Nucleus accumbens (tissue), 56 donors: Measurements from ENCODE around the gene GK2.

ENCODE experiments used
- DNase-seq, 56 donors: peaks; one replicate each; lab custom pipeline; 2025; lab: John Stamatoyannopoulos, UW

The GK2 gene

GRCh38 chr4:79390890-79391289 is 17.1 kb downstream of the GK2 start:
- no peak for DNase-seq

- DNase-seq: no peak
Observed at GRCh38 chr4:79385641-79386040, 22.4 kb downstream of the GK2 start.

- DNase-seq: no peak
Observed at GRCh38 chr4:79381161-79381560, 26.9 kb downstream of the GK2 start.

GRCh38 chr4:79370026-79370425 is 38.0 kb downstream of the GK2 start:
- no peak for DNase-seq

GRCh38 chr4:79367096-79367495 is 40.9 kb downstream of the GK2 start:
- DNase-seq: no peak

- no peak for DNase-seq
Observed at GRCh38 chr4:79366422-79366821, 41.6 kb downstream of the GK2 start.

DNA sequence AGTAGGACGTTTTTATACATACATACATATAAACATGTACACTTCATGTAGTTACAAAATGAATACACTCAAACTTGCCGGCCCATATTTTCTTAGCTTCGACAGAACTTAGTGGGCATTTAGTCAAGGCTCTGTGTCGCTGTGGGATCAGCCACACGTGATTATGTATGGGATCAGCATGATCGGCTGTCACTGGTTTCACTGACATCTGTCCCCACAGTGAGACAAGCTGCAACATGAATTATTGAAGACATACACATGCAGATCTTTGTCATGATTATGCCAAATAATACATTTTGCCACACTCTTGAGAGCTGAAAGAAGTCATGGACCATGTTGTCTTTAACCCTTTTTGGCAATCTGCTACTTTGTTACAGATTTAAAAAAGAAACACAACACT is 44.0 kb downstream of the GK2 start:
- DNase-seq: no peak

DNA sequence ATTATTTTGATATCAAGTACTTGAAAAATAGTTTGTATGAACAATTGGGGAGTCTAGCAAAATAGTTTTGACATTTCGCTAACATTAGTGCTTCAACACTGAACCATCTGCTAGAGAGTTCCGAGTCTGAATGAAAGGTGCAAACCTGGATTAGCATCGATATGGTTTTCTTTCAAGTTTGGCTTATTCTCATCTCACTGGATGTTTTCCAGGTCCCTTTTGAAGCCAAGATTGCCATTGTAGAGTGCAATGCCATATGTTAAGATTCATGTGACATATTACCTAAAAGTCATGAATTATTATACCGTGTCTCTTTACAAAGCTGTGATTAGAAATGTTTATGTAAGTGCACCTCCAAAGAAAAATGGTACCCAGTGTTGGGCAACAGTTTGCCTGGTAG is 45.4 kb downstream of the GK2 start:
- no peak for DNase-seq

- no peak for DNase-seq
Observed at GRCh38 chr4:79360006-79360405, 48.0 kb downstream of the GK2 start.

DNA sequence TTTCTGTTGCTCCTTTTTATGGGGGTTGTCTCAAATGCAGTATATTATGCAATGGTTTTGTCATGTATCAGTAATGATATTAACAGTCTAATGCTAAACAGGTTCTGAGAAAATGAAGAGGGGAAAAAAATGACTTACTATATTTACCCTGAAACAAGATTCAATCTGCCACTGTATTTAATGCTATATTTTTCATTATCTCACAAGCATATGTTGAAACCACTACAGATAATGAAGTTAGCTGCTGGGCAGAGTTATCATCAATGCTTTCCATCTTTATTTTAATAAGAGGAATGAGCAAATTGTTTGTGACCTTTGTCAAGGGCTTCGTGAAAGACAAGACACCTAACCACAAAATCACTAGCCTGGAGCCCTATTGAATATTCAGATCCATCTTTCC is 49.6 kb downstream of the GK2 start:
- DNase-seq: no peak

DNA sequence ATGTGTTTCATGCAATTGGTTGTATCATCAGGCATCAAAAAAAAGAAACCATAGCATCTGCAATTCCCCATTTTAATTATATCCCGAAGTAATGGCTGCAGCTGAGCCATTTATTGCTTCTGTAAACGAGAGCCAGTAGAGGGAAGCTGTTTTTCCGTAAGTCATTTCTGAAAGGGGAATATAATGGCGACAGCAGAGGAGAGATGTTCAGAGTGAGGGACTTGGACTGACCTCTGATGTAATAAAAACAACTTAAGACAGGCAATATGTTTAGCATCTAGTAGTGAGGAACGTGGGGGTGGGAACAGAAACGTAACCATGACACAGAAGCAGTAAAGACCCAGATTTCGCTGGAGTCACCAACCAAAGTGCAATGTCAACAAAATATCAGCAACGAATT is 50.7 kb downstream of the GK2 start:
- no peak for DNase-seq
